Measurements from ENCODE around the gene SPATA21. TPM values are rescaled to one million over a fixed set of nuclear protein-coding genes. Genes with fewer than 3 reads are reported as not detected.

The SPATA21 gene
- total and polyA plus RNA-seq, 2 experiments from 2014 or later, result 2.6 TPM; not detected in 1

- H3F3A ChIP-seq (replicated peaks; ENCODE audit: low read depth), result 0 out of 2 replicates have a peak, but pooled peaks cover 12% of the 10 kb centered on the region
- peaks cover 13% of the 10 kb centered on the region; the same call in 1 of the 3 replicates for H3K36me3 Mint-ChIP-seq (ENCODE audit: low read depth)
Observed at GRCh38 chr1:16378443-16378842, 58.8 kb downstream of the SPATA21 start.

More at GRCh38 chr1:16378443-16378842, 58.8 kb downstream of the SPATA21 start:
- no peak for TF ChIP-seq ETS1 (IDR thresholded peaks at IDR 0.05)
- TF ChIP-seq POLR2AphosphoS5 (IDR thresholded peaks at IDR 0.05; ENCODE audit: low read depth), result no peak
- no peak for TF ChIP-seq STAT1 (IDR thresholded peaks at IDR 0.05; ENCODE audit: unreplicated experiment)
- TF ChIP-seq NANOG (IDR thresholded peaks at IDR 0.05; ENCODE audit: borderline replicate concordance), result no peak
- TF ChIP-seq EZH2phosphoT487 (IDR thresholded peaks at IDR 0.05; ENCODE audit: unreplicated experiment), result no peak
- TF ChIP-seq ZNF462 (CRISPR knock-in tag; IDR thresholded peaks at IDR 0.05), result no peak
- TF ChIP-seq CTCF (conservative IDR thresholded peaks at IDR 0.05; ENCODE audit: low read depth in 2 of 2), result no peak
- Mint-ChIP-seq H3K27me3 (ENCODE audit: insufficient read depth, low read depth, poor library complexity) (peaks cover 8% of the 10 kb centered on the region), H3K4me3 (no peak overlapping the region), H3K27ac (no peak overlapping the region), H3K9me3 (no peaks in the 10 kb centered on the region), H3K4me1 (peaks cover 35% of the 10 kb centered on the region)
- peaks cover 40% of the 10 kb centered on the region for H3K4me1 ChIP-seq (ENCODE audit: insufficient read depth)
- peaks cover 86% of the 10 kb centered on the region for H4K20me1 ChIP-seq (replicated peaks; ENCODE audit: insufficient read depth)
- H3K36me3 ChIP-seq (ENCODE audit: insufficient read depth), result no peaks in the 10 kb centered on the region
- H3K27ac ChIP-seq (ENCODE audit: low read depth), result no peak overlapping the region
- ATAC-seq, result no peak
- H3K4me2 ChIP-seq, result no peak overlapping the region
- DNase-seq (ENCODE audit: low spot score), result no peak
- no peaks in the 10 kb centered on the region for H3K27me3 ChIP-seq (ENCODE audit: insufficient read depth)
- peaks cover 100% of the 10 kb centered on the region for H3K79me2 ChIP-seq (replicated peaks; ENCODE audit: insufficient read depth)
- H2AFZ ChIP-seq, result no peak overlapping the region
- H3K4me3 ChIP-seq, result no peak overlapping the region
- no peaks in the 10 kb centered on the region for H3K9me2 ChIP-seq (ENCODE audit: insufficient read depth)
